GM18507 (cell line): ENCODE measurements around the gene INPP4A.
"Not testable (repeated sequence)": the region's sequence is repeated elsewhere in the genome, so short reads cannot be mapped to it uniquely, and the experiment has no call there.

Experiments
- DNase-seq: peaks from one replicate; pipeline ENCODE4 v3.0.0; 2011; ENCODE audit warnings: low read depth; ENCODE audit not compliant: insufficient read length; ENCODE audit errors: extremely low spot score
- FAIRE-seq: peaks from 2 replicates; lab custom pipeline; 2011; peaks lifted over from hg19 to GRCh38; lab: Jason Lieb, UNC

Gene INPP4A

DNA sequence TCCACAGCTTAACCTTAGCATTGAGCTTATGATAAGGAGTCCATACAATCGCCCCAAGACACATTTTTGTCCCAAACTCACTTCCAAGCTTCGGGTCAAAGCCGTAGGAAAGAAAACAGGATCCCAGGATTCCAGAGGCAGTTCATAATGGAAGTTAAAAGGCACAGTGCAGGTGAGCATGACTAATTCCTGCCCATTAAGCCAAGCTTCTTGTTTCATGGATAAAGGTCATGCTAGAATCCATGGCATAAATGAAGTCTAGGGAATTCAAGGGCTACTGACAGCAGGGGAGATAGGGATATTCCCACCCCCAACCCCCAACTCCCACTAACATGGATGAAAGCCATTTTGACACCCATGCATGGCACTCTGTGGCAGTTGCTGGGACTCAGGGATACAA is 10.2 kb upstream of the INPP4A start:
- no peak for FAIRE-seq

DNA sequence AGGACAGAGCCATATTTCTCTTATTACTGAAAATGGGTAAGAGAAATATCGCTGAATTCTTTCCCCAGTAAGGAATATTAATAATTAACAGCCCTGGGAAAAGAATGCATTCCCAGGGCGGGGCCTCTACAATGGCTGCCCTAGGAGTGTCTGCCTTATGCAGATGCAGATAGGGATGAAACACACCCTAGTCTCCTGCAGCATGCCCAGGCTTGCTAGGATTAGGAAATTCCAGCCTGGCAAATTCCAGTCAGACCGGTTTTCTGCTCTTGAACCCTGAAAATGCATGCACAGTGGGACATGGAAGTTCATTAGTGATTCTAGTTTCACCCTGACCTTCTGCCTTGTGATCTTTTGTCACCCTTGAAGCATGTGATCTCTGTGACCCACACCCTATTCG is 9.0 kb upstream of the INPP4A start:
- DNase-seq, FAIRE-seq: not testable (repeated sequence)

More for the DNA sequence above, 10.2 kb upstream of the INPP4A start:
- no peak for DNase-seq

DNA sequence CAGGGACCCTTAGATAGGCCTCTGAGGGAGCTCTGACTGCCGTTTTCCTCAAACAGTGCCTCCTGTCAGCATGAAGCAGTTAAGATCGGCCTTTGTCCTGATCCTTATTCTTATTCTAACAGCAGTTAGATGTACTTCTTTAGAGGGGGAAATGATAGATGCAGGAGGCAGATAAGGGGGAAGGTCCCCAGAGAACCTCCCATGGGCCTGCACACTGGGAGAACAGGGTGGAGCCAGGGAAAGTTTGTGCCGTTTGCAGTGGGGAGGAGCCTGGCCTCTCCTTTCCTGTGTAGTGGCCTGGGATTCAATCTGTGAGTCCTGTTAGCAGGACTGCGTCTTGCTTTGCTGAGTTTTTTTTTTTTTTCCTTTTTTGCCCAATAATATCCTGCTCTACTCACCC is 7.9 kb upstream of the INPP4A start:
- FAIRE-seq, result no peak
- no peak for DNase-seq

DNA sequence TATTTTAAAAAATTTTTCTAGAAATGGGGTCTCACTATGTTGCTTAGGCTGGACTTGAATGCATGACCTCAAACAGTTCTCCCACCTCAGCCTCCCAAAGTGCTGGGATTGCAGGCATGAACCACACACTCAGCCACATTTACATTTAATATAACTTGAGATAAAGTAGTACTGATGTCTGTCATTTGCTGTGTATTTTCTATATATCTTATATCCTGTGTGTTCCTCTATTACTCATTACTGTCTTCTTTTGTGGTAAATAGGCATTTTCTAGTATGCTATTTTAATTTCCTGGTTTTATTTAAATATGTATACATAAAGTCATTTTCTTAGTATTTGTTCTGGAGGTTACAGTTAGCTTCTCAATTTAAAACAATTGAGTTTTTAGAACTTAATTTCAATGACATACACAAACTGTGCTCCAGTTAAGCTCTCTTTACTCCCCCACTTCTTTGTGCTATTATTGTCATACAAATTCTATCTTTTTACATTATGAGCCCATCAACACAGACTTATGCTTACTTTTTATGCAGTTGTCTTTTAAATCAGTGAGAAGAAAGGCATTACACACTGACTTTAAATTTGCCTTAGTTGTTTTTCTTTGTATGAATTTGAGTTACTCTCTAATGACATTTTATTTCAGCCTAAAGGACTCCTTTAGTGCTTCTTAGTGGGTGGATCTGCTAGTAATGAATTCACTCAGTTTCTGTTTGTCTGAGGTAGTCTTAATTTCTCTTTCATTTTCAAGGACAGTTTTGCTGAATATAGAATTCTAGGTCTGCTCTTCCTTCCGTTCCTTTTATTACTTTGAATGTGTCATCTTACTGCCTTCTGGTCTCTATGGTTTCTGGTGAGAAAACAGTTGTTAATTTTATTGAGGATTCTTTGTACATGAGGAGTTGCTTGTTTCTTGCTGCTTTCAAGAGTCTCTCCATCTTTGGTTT is 6.2 kb upstream of the INPP4A start:
- DNase-seq, result no peak
- peak; percentile 87 for FAIRE-seq

DNA sequence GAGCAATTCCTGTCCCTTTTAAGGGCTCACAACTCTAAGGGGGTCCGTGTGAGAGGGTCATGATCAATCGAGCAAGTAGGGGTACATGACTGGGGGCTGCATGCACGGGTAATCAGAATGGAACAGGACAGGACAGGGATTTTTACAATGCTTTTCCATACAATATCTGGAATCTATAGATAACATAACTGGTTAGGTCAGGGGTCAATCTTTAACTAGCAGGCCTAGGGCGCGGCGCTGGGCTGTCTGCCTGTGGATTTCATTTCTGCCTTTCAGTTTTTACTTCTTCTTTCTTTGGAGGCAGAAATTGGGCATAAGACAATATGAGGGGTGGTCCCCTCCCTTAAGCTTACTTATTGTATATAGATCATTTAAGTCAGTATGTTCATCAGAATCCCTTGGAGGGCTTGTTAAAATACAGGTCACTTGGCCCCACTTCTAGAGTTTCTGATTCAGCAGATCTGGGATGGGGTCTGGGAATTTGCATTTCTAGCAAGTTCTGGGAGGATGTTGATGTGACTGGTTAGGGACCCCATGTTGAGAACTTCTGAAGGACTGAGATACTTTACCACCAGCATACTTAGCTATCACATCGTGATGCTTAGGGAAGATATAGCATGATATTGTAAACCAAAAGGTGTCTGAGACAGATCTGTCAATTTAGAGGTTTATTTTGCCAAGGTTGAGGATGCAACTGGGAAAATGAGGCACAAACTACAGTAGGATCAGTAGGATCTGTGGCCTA is 2.8 kb upstream of the INPP4A start:
- peak; percentile 35 for FAIRE-seq
- DNase-seq, result no peak

DNA sequence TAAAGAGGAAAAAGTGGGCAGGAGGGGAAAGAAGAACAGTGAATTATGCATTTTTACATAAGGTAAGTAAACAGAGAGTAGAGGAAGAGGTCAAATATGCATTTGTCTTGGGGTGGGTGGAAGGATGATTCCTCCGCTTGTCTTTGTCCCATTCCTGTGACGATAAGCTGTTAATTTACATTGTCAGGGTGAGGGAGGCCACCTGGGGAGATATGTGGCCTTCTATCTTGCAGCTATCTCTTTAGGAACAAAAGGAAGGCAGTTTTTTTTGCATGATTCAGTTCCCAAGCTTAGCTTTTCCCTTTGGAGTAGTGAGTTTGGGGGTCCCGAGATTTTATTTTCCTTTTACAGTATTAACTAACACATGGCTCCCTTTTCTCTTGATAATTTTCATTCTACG is 2.2 kb upstream of the INPP4A start:
- DNase-seq, result no peak
- no peak for FAIRE-seq

DNA sequence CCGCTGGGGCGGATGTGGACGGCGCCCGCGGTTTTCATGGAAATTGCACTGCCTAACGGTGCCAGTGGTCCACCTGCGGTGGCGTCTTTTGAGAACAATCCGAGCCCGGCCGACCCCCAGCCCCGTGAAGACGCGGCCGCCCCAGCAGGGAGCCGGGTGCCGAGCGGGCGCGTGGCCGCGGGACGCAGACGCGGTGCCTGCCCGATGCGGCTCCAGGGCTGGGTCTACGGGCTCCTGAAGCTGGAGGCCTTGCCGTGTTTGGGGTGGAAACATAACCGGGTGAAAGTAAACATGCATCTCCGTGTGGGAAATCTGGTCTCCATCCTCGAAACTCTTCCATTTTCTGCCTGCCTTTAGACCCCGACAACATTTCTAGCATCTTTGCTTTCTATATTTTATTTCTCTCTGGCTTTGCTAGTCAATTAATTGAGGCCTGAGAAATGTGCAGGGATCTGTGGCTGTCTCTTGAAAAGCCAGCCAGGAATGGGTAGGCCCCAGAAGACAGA is 572 bp downstream of the INPP4A start:
- FAIRE-seq (no peak), DNase-seq (no peak)

DNA sequence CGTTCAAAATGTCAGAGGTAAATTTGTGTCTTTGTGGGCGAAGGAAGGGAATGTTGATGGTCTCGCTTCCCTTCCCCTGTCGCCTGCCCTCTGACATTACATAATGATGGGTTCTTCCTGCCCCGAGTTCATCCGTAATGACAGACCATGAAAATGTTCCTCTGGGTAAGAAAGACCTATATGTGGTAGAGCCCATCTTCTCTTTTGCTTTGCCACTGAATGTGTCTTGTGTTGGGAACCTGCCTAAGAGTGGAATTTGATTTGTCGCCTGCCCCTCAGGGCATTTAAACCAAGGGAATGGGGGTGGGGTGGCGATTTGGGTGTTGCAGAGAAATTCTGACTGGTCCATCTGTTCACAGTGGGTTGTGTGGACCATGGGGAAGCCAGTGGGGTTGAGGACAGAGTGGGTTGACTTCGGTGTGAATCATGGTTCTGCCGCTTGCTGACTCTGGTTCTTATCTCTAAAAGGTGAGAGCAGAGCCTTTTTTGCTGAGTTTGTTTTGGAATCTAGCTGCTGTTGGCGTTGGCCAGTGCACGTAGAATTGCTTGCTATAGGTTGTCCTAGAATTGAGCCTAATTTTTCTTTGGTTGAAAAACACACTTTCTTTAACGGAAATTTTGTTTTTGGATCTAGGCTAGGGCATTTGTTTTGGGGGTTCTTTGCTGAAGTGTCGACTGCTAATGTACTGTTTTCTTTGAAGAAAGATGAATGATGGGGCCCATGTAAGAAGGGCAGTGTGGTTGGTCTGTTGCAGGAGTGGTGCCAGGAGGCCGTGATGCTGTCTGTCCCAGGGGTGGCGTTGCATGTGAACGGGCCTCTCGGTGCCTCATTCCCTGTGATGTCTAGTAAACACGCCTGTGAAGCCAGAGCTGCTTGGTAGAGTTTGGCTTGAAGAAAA is 1.3 kb downstream of the INPP4A start:
- FAIRE-seq, result peak; percentile 55
- DNase-seq, result no peak

DNA sequence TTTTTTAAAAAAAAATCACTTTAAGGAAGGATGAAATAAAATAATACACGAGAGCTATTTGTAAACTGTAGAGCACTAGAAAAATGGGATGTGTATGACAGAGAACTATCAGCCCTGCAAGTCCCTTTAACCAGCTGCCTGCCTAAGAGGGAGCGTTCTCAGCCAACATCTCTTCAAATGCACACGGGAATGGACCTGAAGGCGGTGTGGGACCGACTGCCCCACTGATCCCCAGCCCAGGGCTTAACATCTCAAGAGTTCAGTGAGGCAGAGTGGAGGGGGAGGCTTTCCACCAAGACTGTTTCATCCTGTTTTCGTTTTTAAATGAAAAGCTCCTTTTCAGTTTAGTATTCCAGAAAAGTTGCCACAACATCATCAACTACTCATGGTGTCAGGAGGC is 2.2 kb downstream of the INPP4A start:
- no peak for FAIRE-seq
- DNase-seq, result no peak

DNA sequence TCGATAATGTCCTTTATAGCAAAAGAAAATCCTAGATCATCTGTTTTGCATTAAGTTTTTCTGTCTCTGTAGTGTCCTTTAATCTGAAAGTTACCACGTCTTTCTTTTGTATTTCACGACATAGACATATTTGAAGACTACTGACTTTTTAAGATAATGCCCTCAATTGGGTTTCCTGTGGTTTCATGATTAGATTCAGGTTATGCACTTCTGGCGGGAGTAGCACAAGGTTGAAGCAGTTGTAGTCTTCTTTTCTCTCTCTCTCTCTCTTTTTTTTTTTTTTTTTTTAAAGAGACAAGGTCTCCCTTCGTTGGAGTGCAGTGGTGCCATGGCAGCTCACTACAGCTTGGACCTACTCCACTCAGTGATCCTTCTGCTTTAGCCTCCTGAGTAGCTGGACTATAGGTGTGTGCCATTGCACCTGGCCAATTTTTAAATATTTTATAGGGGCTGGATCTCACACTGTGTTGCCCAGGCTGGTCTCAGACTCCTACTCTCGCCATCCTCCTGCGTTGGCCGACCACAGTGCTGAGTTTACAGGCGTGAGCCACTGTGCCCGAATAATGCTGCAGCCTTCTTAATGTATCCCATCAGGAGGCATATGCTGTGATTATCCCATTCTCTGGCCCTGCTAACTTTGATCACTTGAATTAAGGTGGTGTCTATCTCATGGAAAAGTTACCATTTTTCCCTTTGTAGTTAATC is 3.9 kb downstream of the INPP4A start:
- FAIRE-seq, result no peak
- no peak for DNase-seq

DNA sequence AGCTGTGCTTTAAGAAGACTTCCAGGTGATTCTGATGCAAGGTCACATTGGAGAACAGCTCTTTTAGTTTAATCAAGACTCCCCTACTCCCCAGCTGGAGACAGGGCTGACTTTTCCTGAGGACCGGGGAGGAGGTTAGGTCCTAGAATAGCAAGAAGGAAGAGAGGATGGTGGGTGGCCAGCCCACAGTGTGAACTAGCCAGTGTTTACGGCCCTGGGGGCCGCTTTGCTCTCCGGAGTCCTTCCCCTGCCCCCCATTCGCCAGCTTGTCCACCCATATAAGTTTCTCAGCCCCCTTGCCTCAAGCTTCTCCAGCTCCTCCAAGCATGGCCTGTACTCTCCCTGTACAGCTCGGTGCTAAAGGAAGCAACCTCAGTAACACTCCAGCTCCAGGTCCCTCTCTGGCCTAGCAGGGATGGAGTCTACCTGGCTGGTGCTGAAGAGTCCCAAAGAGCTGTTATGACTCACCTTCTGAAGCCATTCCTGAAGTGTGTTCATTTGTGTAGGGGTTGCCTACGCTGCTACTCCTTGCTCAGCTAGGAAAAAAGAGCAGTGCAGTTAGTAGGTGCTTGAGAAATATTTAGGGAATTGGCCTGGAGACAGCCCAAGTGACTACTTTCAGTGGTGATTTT is 7.9 kb downstream of the INPP4A start:
- FAIRE-seq (no peak), DNase-seq (no peak)

DNA sequence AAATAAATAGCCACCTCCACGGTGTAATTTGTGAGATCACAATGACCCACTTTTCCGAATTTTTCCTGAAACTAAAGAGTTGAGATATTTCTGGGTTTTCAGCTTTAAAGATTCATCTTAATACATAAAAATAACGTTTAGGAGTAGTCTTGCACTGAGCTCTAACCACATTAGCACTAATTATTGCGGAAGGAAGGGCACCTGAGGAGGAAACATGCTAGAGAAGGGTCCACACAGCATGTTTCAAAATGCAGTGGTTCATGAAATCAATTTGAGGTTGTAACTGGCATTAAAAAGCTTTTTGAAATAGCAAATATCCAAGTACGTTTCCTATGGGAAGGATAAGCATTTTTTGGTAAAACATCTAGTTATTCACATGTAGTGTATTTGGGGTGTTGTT is 8.4 kb downstream of the INPP4A start:
- no peak for FAIRE-seq
- DNase-seq, result no peak

DNA sequence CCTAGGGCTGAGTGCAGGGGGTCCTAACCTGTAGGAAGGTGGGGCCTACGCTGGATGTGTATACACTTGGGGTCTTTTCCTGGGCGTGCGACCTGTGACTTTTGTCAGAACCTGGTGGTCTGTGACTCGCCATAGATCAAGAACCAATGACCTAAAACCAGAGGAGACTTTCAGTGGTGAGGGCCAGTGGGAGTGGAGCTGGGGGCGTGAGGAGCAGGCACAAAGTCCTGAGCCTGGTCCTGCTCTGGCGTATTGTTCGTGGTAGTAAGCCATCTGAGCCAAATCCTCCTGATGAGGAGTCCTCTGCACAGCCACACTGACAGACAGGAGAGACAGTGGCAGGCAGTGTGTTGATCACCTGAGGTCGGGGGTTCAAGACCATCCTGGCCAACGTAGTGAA is 8.9 kb downstream of the INPP4A start:
- DNase-seq (no peak), FAIRE-seq (no peak)

DNA sequence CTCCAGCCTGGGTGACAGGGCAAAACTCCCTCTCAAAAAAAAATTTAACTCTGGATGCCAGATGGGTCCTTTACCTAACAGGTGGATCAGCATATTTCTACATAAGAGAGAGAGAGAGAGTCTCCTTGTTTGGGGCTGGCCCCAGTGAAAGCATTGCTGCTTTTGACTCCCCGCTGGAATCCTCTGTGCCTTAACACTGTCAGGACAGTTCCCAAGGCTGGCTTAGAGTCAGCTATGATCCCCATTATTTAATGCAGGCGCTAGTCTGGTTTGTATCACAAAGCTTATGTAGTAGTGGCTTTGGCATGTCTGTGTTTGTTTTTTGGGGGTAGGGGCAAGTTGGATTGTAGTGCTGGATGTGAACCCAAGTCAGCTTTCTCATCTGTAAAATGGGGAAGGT is 9.4 kb downstream of the INPP4A start:
- FAIRE-seq, result no peak
- no peak for DNase-seq

DNA sequence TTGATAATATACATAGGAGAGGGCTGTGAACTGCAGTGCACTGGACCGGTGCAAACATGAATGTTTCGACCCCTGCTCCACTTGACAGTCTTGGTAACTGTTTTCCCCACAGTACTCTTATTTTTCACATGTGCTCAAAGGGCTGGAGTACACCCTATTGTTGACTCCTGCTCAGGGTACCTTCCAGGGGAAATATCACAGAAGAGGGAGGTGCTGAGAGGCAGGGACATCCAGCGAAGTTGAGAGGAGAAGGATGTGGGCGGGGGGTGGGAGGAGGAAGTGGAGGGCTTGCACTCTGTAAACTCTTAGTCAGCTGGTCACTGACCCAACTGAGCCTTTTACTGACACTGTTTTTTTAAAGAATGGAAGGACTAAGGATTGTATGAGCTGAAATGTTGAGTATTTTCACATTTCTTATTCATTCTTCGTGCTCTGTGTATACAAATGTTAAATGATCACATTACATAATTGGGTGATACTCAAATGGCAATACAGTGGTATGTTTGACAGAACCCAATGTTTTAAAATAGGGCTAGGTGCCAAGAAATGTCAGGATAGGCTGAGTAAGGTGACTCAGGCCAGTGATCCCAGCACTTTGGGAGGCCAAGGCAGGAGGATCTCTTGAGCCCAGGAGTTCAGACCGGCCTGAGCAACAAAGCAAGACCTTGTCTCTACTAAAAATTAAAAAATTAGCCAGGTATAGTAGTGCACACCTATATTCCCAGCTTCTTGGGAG is 10.0 kb downstream of the INPP4A start:
- peak; percentile 71 for FAIRE-seq
- no peak for DNase-seq

DNA sequence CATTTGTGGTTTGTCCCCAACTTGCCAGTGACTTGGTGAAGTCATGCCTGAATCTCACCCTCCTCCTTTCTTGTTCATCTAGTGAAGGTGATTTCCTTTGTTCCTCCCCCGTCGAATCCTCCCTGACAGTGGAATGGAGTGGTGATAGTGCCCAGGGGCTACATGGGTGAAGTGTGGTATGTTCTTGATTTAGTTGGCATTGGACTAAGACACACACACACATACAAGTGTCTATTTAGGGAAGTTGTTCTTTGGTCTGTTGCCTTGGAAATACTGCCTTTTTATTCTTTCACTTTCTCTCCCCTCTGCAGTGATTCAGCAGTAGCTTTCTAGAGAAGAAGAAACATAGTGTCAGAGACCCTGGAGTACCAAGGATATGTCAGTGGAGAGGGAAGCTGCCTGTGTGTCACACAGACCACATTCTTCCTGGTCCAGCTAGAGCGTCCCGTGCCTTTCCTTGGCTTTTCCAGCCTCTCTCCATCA is 10.9 kb downstream of the INPP4A start:
- DNase-seq (no peak), FAIRE-seq (peak; percentile 73)

DNA sequence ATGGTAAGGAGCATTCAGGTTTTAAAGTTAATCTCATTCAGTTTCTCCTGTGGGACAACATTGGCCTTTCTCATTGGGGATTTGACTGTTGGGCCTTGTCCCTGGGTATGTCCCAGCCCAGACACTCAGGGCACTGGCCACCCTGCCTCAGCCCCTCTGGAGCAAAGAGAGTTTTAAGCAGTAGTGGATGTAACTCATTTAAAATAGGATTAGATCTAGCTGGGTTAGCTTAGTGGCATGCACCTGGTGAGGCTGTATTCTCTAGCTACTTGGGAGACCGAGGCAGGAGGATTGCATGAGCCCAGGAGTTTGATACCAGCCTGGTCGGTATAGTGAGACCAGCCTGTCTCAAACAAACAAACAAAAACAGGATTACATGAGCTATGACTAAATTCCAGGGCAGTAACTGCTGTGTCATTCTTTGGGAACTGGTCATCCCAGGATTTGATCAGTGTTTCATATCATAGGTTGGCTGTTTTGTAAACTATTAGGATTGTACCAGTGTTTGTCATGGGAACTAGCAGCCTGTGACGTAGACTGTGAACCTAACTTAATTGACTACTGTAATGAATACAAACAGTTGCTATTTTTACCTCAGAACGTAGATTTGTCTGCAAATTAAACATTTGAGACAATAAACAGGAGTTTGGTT is 12.5 kb downstream of the INPP4A start:
- DNase-seq (no peak), FAIRE-seq (no peak)
